Pulmonary artery endothelial cell (primary cell): ENCODE results near the gene FNDC3B. TPM values are rescaled to one million over a fixed set of nuclear protein-coding genes. Genes with fewer than 3 reads are reported as not detected.

Source experiments
- DNase-seq: peaks from one replicate; pipeline ENCODE4 v3.0.0-alpha.2; 2011; ENCODE audit warnings: low read depth, low spot score
- total RNA-seq: library from RNA; depleted of rRNA; stranded (reverse); fragments of >200 nt; gene quantifications from 2 replicates; pipeline ENCODE4 v1.2.3, GENCODE V29; 2014

The FNDC3B gene
- total RNA-seq, 1 donor from 2014 or later, result 106 TPM

DNA sequence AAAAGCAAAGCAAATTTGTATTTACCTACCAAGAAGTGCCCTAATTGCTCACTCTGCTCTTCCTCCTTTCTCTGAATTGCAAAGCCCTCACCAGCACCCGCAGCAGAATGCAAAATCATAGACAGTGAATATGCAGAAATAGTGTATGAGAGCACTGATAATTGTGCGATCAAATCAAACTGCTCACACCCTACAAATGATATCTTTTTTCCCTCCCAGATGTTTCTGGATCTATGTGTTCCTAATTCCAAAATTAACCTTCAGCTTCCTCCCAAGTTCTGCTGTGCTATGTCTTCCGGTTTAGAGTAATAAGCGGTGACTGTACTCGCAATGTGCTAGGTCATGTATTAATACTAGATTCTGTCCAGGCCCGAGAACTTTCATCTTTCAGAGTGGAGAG, 405.4 kb downstream of the FNDC3B start:
- DNase-seq, result no peak

DNA sequence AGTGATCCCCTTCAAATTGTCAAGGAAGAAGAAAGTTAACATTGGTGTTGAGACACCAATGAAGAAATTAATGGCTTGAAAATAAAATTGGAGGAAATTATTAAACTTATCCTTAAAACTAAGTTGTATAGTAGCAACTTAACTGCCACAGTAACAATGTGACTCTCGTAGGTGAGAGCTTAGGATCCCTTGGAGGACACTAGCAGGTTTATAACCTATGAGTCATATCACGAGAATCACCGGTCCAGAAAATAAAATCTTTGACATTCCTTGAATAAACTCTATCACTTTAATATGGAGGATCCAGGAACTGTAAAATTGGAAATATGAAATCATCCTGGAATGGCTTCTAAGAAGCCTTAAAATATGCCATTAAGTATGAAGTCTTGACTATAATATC, 406.8 kb downstream of the FNDC3B start:
- DNase-seq, result no peak

DNA sequence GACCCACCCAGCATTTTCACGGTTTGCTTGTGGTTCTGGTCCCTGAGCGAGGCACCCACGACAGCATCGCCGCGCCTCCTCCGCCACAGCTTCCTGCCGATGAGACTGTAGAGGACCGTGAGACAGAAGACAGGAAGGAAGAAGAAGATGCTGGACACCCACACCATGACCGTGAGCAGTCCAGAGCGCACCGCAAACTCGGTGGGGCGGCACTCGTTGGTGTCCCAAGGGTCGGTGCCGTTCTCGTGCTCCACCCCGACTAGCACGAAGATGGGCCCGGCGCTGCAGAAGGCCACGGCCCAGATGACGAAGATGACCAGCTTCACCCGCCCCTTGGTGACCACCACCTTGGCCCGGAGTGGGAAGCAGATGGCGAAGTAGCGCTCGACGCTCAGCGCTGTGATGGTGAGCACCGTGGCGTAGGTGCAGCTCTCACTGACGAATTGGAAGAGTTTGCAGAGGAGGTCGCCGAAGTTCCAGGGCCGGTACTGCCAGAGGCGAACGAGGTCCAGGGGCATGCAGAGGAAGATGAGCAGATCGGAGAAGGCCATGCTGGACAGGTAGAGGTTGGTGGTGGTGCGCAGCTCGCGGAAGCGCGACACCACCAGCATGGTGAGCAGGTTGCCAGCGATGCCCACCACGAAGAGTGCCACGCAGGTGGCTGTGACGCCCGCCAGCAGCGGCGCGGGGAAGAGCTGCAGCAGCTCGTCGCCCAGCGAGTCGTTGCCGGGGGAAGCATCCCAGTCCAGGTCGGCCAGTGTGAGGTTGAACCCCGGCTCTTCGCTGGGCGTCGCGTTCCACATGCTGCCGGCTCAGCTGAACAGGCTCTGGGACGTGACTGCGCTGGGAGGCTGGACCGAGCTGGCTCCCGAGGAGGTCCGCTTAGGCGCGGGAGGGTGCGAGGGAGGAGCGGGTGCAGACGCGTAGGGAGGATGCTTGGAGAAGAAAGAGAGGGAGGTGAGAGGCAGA, 408.5 kb downstream of the FNDC3B start, which contains the start of gene GHSR:
GHSR (minus strand) TSS at position 846 of the 969 bp plus-strand sequence; CDS start at position 803, 43 bp downstream.
- DNase-seq, result no peak

DNA sequence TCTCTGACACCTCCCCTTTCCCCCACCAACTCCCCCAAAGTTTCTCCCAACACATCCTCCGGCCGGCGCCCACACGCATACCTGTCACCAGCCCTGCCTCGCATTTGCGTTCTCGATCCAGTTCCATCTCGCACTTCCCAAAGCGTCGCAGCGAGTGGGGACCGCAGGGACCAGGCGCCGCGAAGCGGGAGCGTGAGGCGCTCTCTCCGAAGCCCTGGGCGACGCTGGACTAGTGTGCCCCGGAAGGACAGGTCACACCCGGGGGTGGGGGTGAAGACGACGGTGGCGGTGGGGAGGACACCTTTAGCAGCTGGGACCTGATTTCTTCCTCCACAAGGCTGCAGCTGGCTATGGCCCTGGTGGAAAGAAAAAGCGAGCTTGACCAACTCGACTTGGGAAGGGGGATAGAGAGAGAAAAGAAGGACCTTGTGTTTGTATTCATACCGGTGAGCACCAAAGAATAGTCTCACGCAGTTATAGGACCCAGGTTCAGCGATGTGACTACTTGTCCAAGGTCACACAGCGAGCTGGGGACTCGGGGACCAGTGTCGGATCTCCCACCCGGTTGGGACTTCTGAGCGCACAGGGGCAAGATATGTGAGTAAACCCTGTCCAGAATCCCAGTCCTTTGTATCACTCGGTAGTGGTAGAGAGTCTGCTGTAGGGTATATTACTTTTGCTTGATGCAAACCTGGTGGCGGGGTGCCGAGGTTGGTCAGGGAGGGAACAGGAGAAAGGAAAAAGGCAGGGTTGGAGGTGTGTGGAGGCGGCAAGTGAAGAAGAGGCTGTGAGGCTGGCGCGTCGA, 409.5 kb downstream of the FNDC3B start:
- DNase-seq, result no peak

DNA sequence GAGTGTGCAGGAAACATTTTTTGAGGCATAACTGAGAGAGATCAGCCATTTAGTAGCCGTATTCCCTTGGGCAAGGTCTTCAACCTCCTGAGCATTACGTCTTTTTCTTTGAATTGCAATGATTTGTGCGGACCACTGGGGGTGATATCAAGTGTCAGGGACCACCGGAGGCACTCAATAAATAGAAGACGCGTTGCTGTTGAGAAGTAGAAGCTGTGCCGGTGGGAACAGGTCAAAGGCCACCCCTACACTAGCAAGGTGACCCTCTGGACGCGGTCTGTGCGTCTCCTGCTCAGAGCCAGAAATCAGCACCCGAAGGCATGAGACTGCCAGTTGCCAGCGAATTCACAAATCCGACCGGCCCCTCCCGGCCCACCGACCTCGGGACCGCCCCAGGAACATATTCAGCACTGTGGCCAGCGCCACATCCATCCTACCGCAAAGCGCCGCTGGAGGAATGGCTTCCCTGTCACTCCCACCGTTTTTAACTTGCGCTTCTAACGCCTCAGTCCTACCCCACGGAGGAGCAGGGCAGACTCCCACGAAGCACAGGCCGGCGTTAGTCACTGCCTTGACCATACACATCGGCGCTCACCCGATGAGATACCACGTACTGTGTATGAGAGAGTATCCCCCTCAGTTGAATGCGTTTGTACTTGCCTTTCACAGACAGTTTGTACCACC, 410.2 kb downstream of the FNDC3B start:
- DNase-seq, result no peak

Other genes starting within 250 kb of the FNDC3B start
- gene PLD1, start 229.1 kb upstream of the FNDC3B start, total RNA-seq, result 78.9 and 81.0 TPM in 2 replicates
- gene TMEM212, start 196.2 kb upstream of the FNDC3B start, total RNA-seq, result not detected in 2 replicates